Prostate gland (tissue), 2 donors: ENCODE measurements around the gene RAD54L. TPM values are rescaled to one million over a fixed set of nuclear protein-coding genes. Genes with fewer than 3 reads are reported as not detected.
A peak's percentile ranks its signal among the peaks of the same experiment; 100 is the strongest.

ENCODE experiments used
- DNase-seq: peaks from one replicate; pipeline ENCODE4 v3.0.0-alpha.2; 2019; ENCODE audit warnings: low spot score
- H3K27ac ChIP-seq, 2 donors: fragments of 200-600 bp; sonication (generic); 2 replicates each; pipeline ENCODE4 v1.5.1; 2017 to 2019
- H3K27me3 ChIP-seq: fragments of 200-600 bp; sonication (generic); replicated peaks from 2 replicates; pipeline ENCODE4 v1.5.1; 2019; ENCODE audit not compliant: insufficient read depth
- H3K36me3 ChIP-seq, 2 donors: fragments of 200-600 bp; sonication (generic); 1 replicate in 1 of 2; 2 replicates in 1 of 2; pipeline versions ENCODE4 v1.5.1 to v1.8.1; 2017 to 2019
- H3K4me1 ChIP-seq: fragments of 200-600 bp; sonication (generic); replicated peaks from 2 replicates; pipeline ENCODE4 v1.5.1; 2019
- H3K4me3 ChIP-seq, 2 donors: fragments of 200-600 bp; sonication (generic); 2 replicates each; pipeline ENCODE4 v1.5.1; 2017 to 2019
- H3K9me3 ChIP-seq: fragments of 200-600 bp; sonication (generic); 2 replicates; pipeline ENCODE4 v1.5.1; 2017
- POLR2A ChIP-seq: fragments of 450-650 bp; IDR thresholded peaks from one replicate; pipeline ENCODE4 v1.6.1; 2016; ENCODE audit warnings: antibody characterized with exemption, mild to moderate bottlenecking
- POLR2AphosphoS5 ChIP-seq: sonication (generic); formaldehyde crosslinking; IDR thresholded peaks from one replicate; pipeline ENCODE4 v1.6.1; 2017; ENCODE audit warnings: antibody characterized with exemption
- WGBS: methylation state at CpG from one replicate; pipeline ENCODE4 v1.1.5; 2018; 5-methylcytosine and 5-hydroxymethylcytosine counted together
- intact Hi-C: fragments of 100-400 bp; cut with DNase I; formaldehyde crosslinking; loops from one replicate; pipeline ENCODE4 v1.14.2; 2022
- total RNA-seq, 2 donors: library from RNA; depleted of rRNA; stranded (reverse); fragments of >200 nt; gene quantifications; one replicate each; pipeline ENCODE4 v1.1.0, GENCODE V29; 2016
- TF ChIP-seq, protein P1 (sequence below), 4 experiments: fragments of 200-600 bp in 2 of 4; fragments of 450-650 bp in 2 of 4; sonication (generic) in 2 of 4; IDR thresholded peaks; 1 replicate in 3 of 4; 2 replicates in 1 of 4; pipeline ENCODE4 v1.5.1; 2016 to 2019; ENCODE audit warnings: antibody characterized with exemption in 4 of 4, mild to moderate bottlenecking in 2 of 4, moderate library complexity in 2 of 4

RAD54L gene
- total RNA-seq, 2 donors from 2014 or later = 8.2 to 8.4 TPM

DNA sequence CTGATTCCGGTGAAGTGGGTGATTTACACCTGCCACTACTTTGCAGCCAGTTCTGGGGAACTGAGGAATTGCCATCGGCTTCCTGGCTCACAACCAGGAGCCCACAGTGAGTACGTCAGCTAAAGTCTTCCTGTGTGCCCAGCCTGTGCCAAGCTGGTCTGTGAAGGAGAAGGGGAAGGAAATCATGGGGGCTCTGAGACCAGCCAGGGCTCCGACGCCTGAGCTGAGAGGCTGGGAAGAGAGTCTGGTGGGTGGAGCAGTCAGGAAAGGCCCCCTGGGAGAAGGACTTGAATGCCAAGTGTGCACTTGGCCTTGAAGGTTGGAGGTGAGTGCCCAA is 43.2 kb upstream of the RAD54L start:
- Histone ChIP-seq H3K4me3 (peak overlapping the region; percentile 59 to 95), H3K4me1 (no peaks in the 10 kb centered on the region), H3K36me3 (no peaks in the 10 kb centered on the region), H3K9me3 (no peaks in the 10 kb centered on the region), H3K27ac (peak overlapping the region; percentile 85 to 94), H3K27me3 (no peaks in the 10 kb centered on the region)
- TF ChIP-seq POLR2A (no peak), POLR2AphosphoS5 (no peak)
- TF ChIP-seq, protein P1, sequence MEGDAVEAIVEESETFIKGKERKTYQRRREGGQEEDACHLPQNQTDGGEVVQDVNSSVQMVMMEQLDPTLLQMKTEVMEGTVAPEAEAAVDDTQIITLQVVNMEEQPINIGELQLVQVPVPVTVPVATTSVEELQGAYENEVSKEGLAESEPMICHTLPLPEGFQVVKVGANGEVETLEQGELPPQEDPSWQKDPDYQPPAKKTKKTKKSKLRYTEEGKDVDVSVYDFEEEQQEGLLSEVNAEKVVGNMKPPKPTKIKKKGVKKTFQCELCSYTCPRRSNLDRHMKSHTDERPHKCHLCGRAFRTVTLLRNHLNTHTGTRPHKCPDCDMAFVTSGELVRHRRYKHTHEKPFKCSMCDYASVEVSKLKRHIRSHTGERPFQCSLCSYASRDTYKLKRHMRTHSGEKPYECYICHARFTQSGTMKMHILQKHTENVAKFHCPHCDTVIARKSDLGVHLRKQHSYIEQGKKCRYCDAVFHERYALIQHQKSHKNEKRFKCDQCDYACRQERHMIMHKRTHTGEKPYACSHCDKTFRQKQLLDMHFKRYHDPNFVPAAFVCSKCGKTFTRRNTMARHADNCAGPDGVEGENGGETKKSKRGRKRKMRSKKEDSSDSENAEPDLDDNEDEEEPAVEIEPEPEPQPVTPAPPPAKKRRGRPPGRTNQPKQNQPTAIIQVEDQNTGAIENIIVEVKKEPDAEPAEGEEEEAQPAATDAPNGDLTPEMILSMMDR (IDR thresholded peaks at IDR 0.05) = no peak
- no peak for DNase-seq
- WGBS = 13% methylated on average over 5 of the region's 5 CpGs
- intact Hi-C loops = no loop called here

DNA sequence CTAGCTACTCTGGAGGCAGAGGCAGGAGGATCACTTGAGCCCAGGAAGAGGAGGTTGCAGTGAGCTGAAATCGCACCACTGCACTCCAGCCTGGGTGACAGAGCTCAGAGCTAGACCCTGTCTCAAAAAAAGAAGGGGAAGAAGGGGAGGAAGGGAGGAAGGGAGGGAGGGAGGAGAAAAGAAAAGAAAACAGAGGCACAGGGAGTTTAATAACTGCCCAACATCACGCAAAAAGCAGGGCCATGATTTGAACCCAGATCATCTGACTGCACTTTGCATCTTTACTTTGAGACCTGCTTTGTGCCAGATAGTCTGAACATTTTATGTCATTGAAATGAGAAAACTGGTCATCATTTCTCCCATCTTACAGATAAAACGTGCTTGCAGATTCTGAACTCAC is 42.4 kb upstream of the RAD54L start:
- H3K36me3 ChIP-seq = no peaks in the 10 kb centered on the region
- H3K27ac ChIP-seq = no peak overlapping the region
- intact Hi-C loops = no loop called here
- no peaks in the 10 kb centered on the region for H3K4me1 ChIP-seq
- DNase-seq = no peak
- no peaks in the 10 kb centered on the region for H3K9me3 ChIP-seq
- H3K27me3 ChIP-seq = no peaks in the 10 kb centered on the region
- TF ChIP-seq POLR2A = no peak
- TF ChIP-seq, protein P1 (IDR thresholded peaks at IDR 0.05) = no peak
- no peak for TF ChIP-seq POLR2AphosphoS5
- 74% methylated on average over 3 of the region's 3 CpGs for WGBS
- peak overlapping the region in 1 of 2 donors; percentile 59 for H3K4me3 ChIP-seq

DNA sequence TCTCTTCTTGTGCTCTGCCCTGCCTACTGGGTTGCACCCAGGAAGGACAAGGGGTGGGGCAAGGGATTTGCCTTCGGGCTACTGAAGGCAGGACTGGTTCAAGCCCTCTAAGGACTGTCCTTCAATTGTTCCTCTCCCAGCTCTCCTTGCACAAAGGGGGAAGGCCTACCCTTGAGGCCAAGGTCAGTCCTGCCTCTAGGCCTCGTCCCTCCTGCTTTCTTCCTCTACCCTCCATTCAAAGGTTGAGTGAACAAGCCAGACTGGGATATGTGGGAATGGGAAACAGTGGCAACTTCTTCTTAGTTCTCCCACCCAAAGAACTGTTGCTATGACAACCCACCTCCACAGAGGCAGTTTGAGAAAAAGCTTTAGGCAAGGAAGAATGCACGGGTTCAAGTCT is 41.8 kb upstream of the RAD54L start:
- WGBS = 49% methylated on average over 3 of the region's 3 CpGs
- H3K27ac ChIP-seq = no peak overlapping the region
- TF ChIP-seq, protein P1 (IDR thresholded peaks at IDR 0.05) = no peak
- TF ChIP-seq POLR2AphosphoS5 = no peak
- no peak for TF ChIP-seq POLR2A
- no peak for DNase-seq
- no peaks in the 10 kb centered on the region for H3K4me1 ChIP-seq
- H3K36me3 ChIP-seq = no peaks in the 10 kb centered on the region
- H3K27me3 ChIP-seq = no peaks in the 10 kb centered on the region
- intact Hi-C loops = no loop called here
- H3K4me3 ChIP-seq = no peak overlapping the region
- H3K9me3 ChIP-seq = no peaks in the 10 kb centered on the region

DNA sequence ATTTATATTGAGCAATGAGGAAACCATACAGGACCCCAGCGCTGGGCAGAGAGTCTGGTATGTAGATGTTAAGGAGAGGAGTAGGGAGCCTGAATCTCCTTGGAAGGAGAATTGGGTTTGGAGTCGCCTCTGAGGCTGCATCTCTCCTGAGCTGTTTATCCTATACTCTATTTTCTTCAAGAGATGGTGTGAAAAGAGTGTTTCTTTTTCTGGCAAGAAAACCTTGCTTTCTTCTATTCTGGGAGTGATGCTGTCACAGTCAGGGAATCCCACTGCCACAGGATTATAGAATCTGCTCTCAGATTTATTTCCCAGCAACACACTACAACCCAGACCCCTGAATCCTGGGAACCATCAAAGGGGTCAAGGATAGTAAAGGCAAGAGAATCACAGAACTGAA is 41.2 kb upstream of the RAD54L start:
- Histone ChIP-seq H3K36me3 (no peaks in the 10 kb centered on the region), H3K4me1 (no peaks in the 10 kb centered on the region), H3K4me3 (no peak overlapping the region), H3K9me3 (no peaks in the 10 kb centered on the region), H3K27ac (no peak overlapping the region), H3K27me3 (no peaks in the 10 kb centered on the region)
- 80% methylated on average over 2 of the region's 2 CpGs for WGBS
- no peak for DNase-seq
- TF ChIP-seq, protein P1 (IDR thresholded peaks at IDR 0.05) = no peak
- TF ChIP-seq POLR2A (no peak), POLR2AphosphoS5 (no peak)
- intact Hi-C loops = no loop called here

DNA sequence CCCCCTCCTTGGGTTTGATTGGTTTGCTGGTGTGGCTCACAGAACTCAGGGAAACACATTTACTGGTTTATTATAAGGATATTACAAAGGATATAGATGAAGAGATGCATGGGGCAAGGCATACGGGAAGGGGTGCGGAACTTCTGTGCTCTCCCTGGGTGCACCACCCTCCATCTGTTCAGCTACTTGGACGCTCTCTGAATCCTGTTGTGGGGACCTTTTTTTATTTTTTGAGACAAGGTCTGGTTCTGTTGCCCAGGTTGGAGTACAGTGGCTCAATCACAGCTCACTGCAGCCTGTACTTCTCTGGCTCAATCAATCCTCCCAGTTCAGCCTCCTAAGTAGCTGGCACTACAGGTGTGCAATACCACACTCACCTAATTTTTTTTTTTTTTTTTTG is 37.0 kb upstream of the RAD54L start:
- H3K27me3 ChIP-seq = no peaks in the 10 kb centered on the region
- no peak overlapping the region for H3K27ac ChIP-seq
- no peaks in the 10 kb centered on the region for H3K4me1 ChIP-seq
- no peak for DNase-seq
- no peaks in the 10 kb centered on the region for H3K36me3 ChIP-seq
- intact Hi-C loops = no loop called here
- TF ChIP-seq POLR2AphosphoS5 (no peak), POLR2A (no peak)
- no peak overlapping the region for H3K4me3 ChIP-seq
- WGBS = 96% methylated on average over 3 of the region's 3 CpGs
- no peaks in the 10 kb centered on the region for H3K9me3 ChIP-seq
